CD14-positive monocyte (primary cell): Measurements from ENCODE around the gene PREX1. TPM values are rescaled to one million over a fixed set of nuclear protein-coding genes. Genes with fewer than 3 reads are reported as not detected.

ENCODE experiments used
- DNase-seq, 3 donors: peaks; one replicate each; pipeline ENCODE4 v3.0.0-alpha.2; 2011 to 2022
- H2AFZ ChIP-seq: 2 replicates; pipeline ENCODE4 v1.6.0; 2012; ENCODE audit warnings: mild to moderate bottlenecking, low read depth, low read length, inconsistent platforms; ENCODE audit not compliant: insufficient read depth, poor library complexity, severe bottlenecking
- H3K27ac ChIP-seq, 2 donors: 1 replicate in 1 of 2; 2 replicates in 1 of 2; pipeline ENCODE4 v1.5.1; 2012 to 2013; ENCODE audit warnings: low read length in 2 of 2, control low read depth in 1 of 2, inconsistent platforms in 1 of 2, low read depth in 1 of 2, mild to moderate bottlenecking in 1 of 2
- H3K27me3 ChIP-seq, 2 donors: one replicate each; pipeline versions ENCODE4 v1.6.0 to v1.6.1; 2011 to 2013; ENCODE audit warnings: low read length in 2 of 2; ENCODE audit not compliant: control insufficient read depth in 2 of 2, insufficient read depth in 2 of 2
- H3K36me3 ChIP-seq, 2 donors: replicated peaks in 1 of 2; 1 replicate in 1 of 2; 2 replicates in 1 of 2; pipeline versions ENCODE4 v1.5.1 to v1.6.1; 2012 to 2013; ENCODE audit warnings: low read length in 2 of 2, control low read depth in 1 of 2, inconsistent platforms in 1 of 2, mild to moderate bottlenecking in 1 of 2; ENCODE audit not compliant: insufficient read depth in 2 of 2, control insufficient read depth in 1 of 2
- H3K4me1 ChIP-seq, 2 donors: 1 replicate in 1 of 2; 2 replicates in 1 of 2; pipeline versions ENCODE4 v1.5.1 to v1.6.1; 2012 to 2013; ENCODE audit warnings: low read length in 2 of 2, control low read depth in 1 of 2, inconsistent platforms in 1 of 2, mild to moderate bottlenecking in 1 of 2, moderate library complexity in 1 of 2; ENCODE audit not compliant: insufficient read depth in 2 of 2, control insufficient read depth in 1 of 2
- H3K4me2 ChIP-seq: replicated peaks from 2 replicates; pipeline ENCODE3; 2012; ENCODE audit warnings: low read length, moderate library complexity, mild to moderate bottlenecking; ENCODE audit not compliant: poor library complexity, severe bottlenecking; ENCODE audit errors: extremely low read depth
- H3K4me3 ChIP-seq, 3 experiments: fragments of 200-600 bp in 1 of 3; sonication (generic) in 1 of 3; replicated peaks in 1 of 3; 1 replicate in 2 of 3; 2 replicates in 1 of 3; pipeline ENCODE4 v1.5.1; 2011 to 2013; ENCODE audit warnings: low read length in 3 of 3, mild to moderate bottlenecking in 3 of 3, control low read depth in 2 of 3, low read depth in 2 of 3, inconsistent platforms in 1 of 3, moderate library complexity in 1 of 3
- H3K79me2 ChIP-seq: 2 replicates; pipeline ENCODE4 v1.6.0; 2012; ENCODE audit warnings: mild to moderate bottlenecking, control low read depth, inconsistent platforms, low read length, moderate library complexity; ENCODE audit not compliant: insufficient read depth
- H3K9ac ChIP-seq: 2 replicates; pipeline ENCODE4 v1.6.0; 2017; ENCODE audit warnings: low read length, mild to moderate bottlenecking; ENCODE audit not compliant: insufficient read depth, poor library complexity, severe bottlenecking
- H3K9me3 ChIP-seq, 2 donors: replicated peaks in 1 of 2; 1 replicate in 1 of 2; 2 replicates in 1 of 2; pipeline versions ENCODE4 v1.5.1 to v1.6.1; 2012 to 2013; ENCODE audit warnings: low read length in 2 of 2, control low read depth in 1 of 2; ENCODE audit not compliant: control insufficient read depth in 1 of 2, insufficient read depth in 1 of 2
- H4K20me1 ChIP-seq: 2 replicates; pipeline ENCODE4 v1.6.0; 2012; ENCODE audit warnings: mild to moderate bottlenecking, low read length, control low read depth, moderate library complexity; ENCODE audit not compliant: insufficient read depth
- H3K27ac Mint-ChIP-seq, 7 donors: one replicate each; pipeline ENCODE4 v1.8.0; 2020; ENCODE audit warnings: mild to moderate bottlenecking in 7 of 7, mixed read lengths in 7 of 7, moderate library complexity in 6 of 7, inconsistent platforms in 2 of 7
- H3K27me3 Mint-ChIP-seq, 3 donors: one replicate each; pipeline ENCODE4 v1.8.0; 2021 to 2022; ENCODE audit warnings: low read depth in 3 of 3, mild to moderate bottlenecking in 3 of 3, mixed read lengths in 3 of 3, moderate library complexity in 3 of 3, inconsistent platforms in 1 of 3
- H3K36me3 Mint-ChIP-seq, 2 donors: one replicate each; pipeline ENCODE4 v1.8.0; 2020; ENCODE audit warnings: mixed read lengths in 2 of 2, inconsistent platforms in 1 of 2, mild to moderate bottlenecking in 1 of 2
- H3K4me1 Mint-ChIP-seq: one replicate; pipeline ENCODE4 v1.8.0; 2020; ENCODE audit warnings: mild to moderate bottlenecking, mixed read lengths
- H3K4me3 Mint-ChIP-seq, 2 donors: one replicate each; pipeline ENCODE4 v1.8.0; 2020; ENCODE audit warnings: mild to moderate bottlenecking in 2 of 2, mixed read lengths in 2 of 2, moderate library complexity in 1 of 2
- H3K9me3 Mint-ChIP-seq, 7 donors: one replicate each; pipeline ENCODE4 v1.8.0; 2020 to 2022; ENCODE audit warnings: mixed read lengths in 7 of 7, mild to moderate bottlenecking in 6 of 7, moderate library complexity in 6 of 7, inconsistent platforms in 2 of 7
- WGBS: methylation state at CpG from one replicate; pipeline ENCODE4 v1.1.5; 2013; ENCODE audit warnings: missing lambda C conversion rate; ENCODE audit not compliant: insufficient coverage; 5-methylcytosine and 5-hydroxymethylcytosine counted together
- intact Hi-C, 2 donors: fragments of 100-400 bp; cut with micrococcal nuclease; formaldehyde crosslinking; loops; one replicate each; pipeline versions ENCODE4 v1.15.0 to v1.15.1; 2023
- polyA plus RNA-seq, 3 donors: library from polyadenylated mRNA; depleted of rRNA in 1 of 3; unstranded in 2 of 3; stranded (reverse) in 1 of 3; fragments of 300-500 nt in 2 of 3; fragments of >200 nt in 1 of 3; fragmentation: Illumina TruSeq in 2 of 3; gene quantifications; 1 replicate in 2 of 3; 2 replicates in 1 of 3; pipeline ENCODE4 v1.2.3, GENCODE V29; 2012 to 2021
- TF ChIP-seq, protein P1 (sequence below): fragments of 200-600 bp; IDR thresholded peaks from one replicate; pipeline ENCODE4 v1.8.0; 2022; ENCODE audit warnings: antibody characterized with exemption, mild to moderate bottlenecking

PREX1 gene
- polyA plus RNA-seq, 3 donors: 24.3 to 114 (median 27.5) TPM

DNA sequence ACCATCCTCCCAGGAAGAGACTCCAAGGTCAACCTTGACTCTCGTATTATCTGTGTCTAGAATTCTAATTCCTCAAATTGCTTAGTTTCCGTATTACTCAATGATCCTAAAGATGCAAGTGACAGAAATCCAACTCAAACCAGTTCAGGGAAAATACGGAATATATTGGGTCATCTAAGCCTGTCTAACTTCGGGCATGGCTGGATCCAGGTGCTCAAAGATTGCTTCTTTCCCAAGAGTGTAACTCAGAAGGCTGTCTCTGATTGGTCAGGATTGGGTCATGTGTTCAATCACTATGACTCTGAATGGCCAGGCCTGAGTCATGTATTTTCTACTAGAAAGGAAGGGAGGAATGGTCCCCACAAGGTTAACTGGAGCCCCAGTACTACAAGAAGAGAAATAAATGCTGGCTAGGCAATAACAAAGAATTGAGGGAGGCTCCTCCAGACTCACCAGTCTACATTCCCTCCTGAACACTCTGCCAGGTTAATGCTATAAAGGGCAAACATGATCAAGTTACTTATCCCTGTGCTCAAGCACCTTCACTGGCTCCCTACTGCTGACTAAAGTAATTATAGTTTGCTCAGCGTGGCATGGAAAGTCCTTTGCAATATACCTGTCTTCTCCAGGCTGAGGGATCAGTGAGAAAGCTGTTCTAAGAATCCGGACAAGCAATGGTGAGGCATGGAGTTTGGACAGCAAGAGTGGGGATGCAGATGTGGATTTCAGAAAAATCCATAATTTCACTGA, 15.4 kb upstream of the PREX1 start:
- H3K4me1 Mint-ChIP-seq: peaks cover 61% of the 10 kb centered on the region
- intact Hi-C loops: no loop called here
- no peak overlapping the region for H3K27ac ChIP-seq
- peaks cover 54 to 60% of the 10 kb centered on the region in 2 donors for H3K4me1 ChIP-seq
- peak overlapping the region in 4 of 7 donors; percentile 40 to 70 (median 51) for H3K27ac Mint-ChIP-seq
- H3K9ac ChIP-seq: no peak overlapping the region
- no peaks in the 10 kb centered on the region for H3K27me3 ChIP-seq
- no peak overlapping the region for H3K4me2 ChIP-seq
- TF ChIP-seq, protein P1, sequence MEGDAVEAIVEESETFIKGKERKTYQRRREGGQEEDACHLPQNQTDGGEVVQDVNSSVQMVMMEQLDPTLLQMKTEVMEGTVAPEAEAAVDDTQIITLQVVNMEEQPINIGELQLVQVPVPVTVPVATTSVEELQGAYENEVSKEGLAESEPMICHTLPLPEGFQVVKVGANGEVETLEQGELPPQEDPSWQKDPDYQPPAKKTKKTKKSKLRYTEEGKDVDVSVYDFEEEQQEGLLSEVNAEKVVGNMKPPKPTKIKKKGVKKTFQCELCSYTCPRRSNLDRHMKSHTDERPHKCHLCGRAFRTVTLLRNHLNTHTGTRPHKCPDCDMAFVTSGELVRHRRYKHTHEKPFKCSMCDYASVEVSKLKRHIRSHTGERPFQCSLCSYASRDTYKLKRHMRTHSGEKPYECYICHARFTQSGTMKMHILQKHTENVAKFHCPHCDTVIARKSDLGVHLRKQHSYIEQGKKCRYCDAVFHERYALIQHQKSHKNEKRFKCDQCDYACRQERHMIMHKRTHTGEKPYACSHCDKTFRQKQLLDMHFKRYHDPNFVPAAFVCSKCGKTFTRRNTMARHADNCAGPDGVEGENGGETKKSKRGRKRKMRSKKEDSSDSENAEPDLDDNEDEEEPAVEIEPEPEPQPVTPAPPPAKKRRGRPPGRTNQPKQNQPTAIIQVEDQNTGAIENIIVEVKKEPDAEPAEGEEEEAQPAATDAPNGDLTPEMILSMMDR: no peak
- H3K36me3 ChIP-seq: no peaks in the 10 kb centered on the region
- no peaks in the 10 kb centered on the region for H3K36me3 Mint-ChIP-seq
- H4K20me1 ChIP-seq: no peaks in the 10 kb centered on the region
- H3K27me3 Mint-ChIP-seq: peaks cover 0 to 4% (median 0%) of the 10 kb centered on the region in 3 donors
- H3K4me3 ChIP-seq: no peak overlapping the region
- no peaks in the 10 kb centered on the region for H3K9me3 ChIP-seq
- H3K9me3 Mint-ChIP-seq: peaks cover 0 to 5% (median 2%) of the 10 kb centered on the region in 7 donors
- peak in 2 of 3 donors; percentile 61 to 73 for DNase-seq
- no peak overlapping the region for H3K4me3 Mint-ChIP-seq
- no peak overlapping the region for H2AFZ ChIP-seq
- 93% methylated on average over 3 of the region's 6 CpGs for WGBS
- H3K79me2 ChIP-seq: no peaks in the 10 kb centered on the region

DNA sequence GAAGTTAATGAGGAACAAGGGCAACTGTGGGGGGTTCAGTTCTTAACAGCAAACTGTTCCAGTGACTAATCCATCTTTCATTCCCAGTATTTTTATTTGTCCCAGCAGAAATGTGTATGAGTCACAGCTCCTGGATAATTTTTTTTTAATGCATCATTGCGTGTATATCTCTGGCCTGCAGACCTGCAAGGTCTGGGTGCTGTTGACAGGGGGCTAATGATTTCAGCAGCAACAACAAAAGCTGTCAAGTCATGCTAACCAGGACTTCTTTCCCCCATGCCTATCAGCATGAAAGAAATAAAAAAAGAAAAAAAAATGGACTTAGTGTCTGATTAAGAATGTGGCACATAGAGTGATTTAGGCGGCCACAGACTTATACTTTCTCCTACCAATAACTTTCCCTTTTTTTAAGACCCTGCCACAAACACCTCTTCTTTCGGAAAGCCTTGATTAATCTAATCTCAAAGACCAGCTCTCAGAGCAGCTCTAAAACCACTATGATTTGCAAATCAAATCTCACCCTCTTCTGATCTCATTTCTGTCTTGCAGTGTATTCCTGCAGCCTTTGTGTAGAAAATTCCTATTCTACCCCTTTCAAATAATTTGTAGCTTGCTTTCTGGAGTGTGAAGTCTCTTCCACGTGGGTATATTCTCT, 14.2 kb upstream of the PREX1 start:
- H3K79me2 ChIP-seq: no peaks in the 10 kb centered on the region
- H3K27me3 Mint-ChIP-seq: peaks cover 0 to 4% (median 0%) of the 10 kb centered on the region in 3 donors
- intact Hi-C loops: no loop called here
- no peak for DNase-seq
- H2AFZ ChIP-seq: no peak overlapping the region
- no peaks in the 10 kb centered on the region for H3K36me3 ChIP-seq
- no peaks in the 10 kb centered on the region for H4K20me1 ChIP-seq
- peaks cover 54% of the 10 kb centered on the region for H3K4me1 Mint-ChIP-seq
- H3K36me3 Mint-ChIP-seq: no peaks in the 10 kb centered on the region
- no peak overlapping the region for H3K27ac ChIP-seq
- no peak overlapping the region for H3K4me3 Mint-ChIP-seq
- peaks cover 0 to 5% (median 0%) of the 10 kb centered on the region in 7 donors for H3K9me3 Mint-ChIP-seq
- H3K27me3 ChIP-seq: no peaks in the 10 kb centered on the region
- TF ChIP-seq, protein P1: no peak
- no peaks in the 10 kb centered on the region for H3K9me3 ChIP-seq
- H3K4me1 ChIP-seq: peaks cover 53 to 60% of the 10 kb centered on the region in 2 donors
- no peak overlapping the region for H3K4me2 ChIP-seq
- H3K9ac ChIP-seq: no peak overlapping the region
- 100% methylated on average over 2 of the region's 4 CpGs for WGBS
- no peak overlapping the region for H3K4me3 ChIP-seq
- H3K27ac Mint-ChIP-seq: no peak overlapping the region
